ENCODE results near the gene CARD14.

- no peak for TF ChIP-seq CTCF (IDR thresholded peaks at IDR 0.05)
- TF ChIP-seq EZH2 (IDR thresholded peaks at IDR 0.05; ENCODE audit: borderline replicate concordance, insufficient read depth, low read depth, low read length, poor library complexity, severe bottlenecking): no peak
Observed at GRCh38 chr17:80145076-80146075, 24.5 kb upstream of the CARD14 start.

Data from B cell (primary cell).